ENCODE results near the gene HACD2. TPM values are rescaled to one million over a fixed set of nuclear protein-coding genes. Genes with fewer than 3 reads are reported as not detected.

HACD2 gene
- total RNA-seq, 2 experiments from 2014 or later = 12.1 to 13.3 TPM

DNA sequence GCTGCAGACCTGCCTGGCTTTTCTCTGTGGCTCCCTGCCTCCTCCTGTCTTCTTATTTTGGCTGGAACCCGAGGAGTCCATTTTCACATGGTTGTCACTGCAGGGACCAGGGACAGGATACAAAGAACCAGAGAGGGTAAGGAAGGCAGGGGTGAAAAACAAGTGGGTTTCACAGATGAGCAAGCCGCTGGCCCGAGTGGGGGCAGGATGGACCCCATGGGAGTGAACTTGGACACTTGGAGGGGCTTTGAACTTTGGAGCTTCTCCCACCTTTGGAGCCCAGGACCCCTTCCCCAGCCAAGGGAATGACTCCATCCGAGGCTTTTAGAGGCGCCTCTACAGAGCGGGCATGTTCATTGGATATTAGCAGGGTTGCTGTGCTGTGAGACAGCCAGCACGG lies 109.1 kb downstream of the HACD2 start:
- Mint-ChIP-seq H3K36me3 (ENCODE audit: low read depth) (no peaks in the 10 kb centered on the region), H3K27me3 (peaks cover 24% of the 10 kb centered on the region), H3K9me3 (no peaks in the 10 kb centered on the region), H3K27ac (no peak overlapping the region), H3K4me1 (ENCODE audit: low read depth) (no peaks in the 10 kb centered on the region), H3K4me3 (no peak overlapping the region)
- no peaks in the 10 kb centered on the region for H3K36me3 ChIP-seq (ENCODE audit: insufficient read depth, low read length)
- H3K4me1 ChIP-seq (ENCODE audit: insufficient read depth, low read length) = no peaks in the 10 kb centered on the region
- no peak overlapping the region for H3K27ac ChIP-seq (ENCODE audit: low read depth in 1 of 2, low read length in 2 of 2)
- DNase-seq (no peak), ATAC-seq (ENCODE audit: poor library complexity) (no peak)
- CTCF ChIA-PET = no interaction called here
- TF ChIP-seq, protein P1, sequence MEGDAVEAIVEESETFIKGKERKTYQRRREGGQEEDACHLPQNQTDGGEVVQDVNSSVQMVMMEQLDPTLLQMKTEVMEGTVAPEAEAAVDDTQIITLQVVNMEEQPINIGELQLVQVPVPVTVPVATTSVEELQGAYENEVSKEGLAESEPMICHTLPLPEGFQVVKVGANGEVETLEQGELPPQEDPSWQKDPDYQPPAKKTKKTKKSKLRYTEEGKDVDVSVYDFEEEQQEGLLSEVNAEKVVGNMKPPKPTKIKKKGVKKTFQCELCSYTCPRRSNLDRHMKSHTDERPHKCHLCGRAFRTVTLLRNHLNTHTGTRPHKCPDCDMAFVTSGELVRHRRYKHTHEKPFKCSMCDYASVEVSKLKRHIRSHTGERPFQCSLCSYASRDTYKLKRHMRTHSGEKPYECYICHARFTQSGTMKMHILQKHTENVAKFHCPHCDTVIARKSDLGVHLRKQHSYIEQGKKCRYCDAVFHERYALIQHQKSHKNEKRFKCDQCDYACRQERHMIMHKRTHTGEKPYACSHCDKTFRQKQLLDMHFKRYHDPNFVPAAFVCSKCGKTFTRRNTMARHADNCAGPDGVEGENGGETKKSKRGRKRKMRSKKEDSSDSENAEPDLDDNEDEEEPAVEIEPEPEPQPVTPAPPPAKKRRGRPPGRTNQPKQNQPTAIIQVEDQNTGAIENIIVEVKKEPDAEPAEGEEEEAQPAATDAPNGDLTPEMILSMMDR (IDR thresholded peaks at IDR 0.05) = no peak
- POLR2A ChIA-PET = no interaction called here
- peaks cover 0 to 5% of the 10 kb centered on the region in 2 experiments for H3K27me3 ChIP-seq (ENCODE audit: control insufficient read depth in 1 of 2, insufficient read depth in 2 of 2, low read length in 2 of 2)
- intact Hi-C loops (cut with DNase I, micrococcal nuclease) = no loop called here
- H3K9me3 ChIP-seq (ENCODE audit: control insufficient read depth in 1 of 2, insufficient read depth in 1 of 2, low read length in 2 of 2) = no peaks in the 10 kb centered on the region
- no peak overlapping the region for H3K4me3 ChIP-seq (ENCODE audit: low read length)

DNA sequence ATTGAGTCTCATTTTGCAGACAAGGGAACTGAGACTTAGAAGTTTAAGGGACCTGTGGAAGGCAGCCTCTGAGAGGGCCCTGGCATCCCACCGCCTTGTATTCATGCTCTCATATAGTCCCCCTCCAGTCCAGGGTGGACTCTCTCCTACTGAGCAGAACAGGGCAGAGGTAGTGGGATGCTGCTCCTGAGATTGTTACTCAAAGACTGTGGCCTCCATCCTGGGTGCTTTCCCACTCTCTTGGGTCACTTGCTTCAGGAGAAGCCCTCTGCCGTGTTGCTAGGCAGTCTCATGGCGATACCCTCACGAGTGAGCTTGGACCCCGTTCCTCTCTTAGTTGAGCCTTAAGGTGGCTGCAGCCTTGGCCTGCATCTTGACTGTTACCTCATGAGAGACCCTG lies 113.7 kb downstream of the HACD2 start:
- H3K36me3 Mint-ChIP-seq (ENCODE audit: low read depth) = no peaks in the 10 kb centered on the region
- ChIA-PET CTCF (no interaction called here), POLR2A (no interaction called here)
- DNase-seq = no peak
- H3K27me3 Mint-ChIP-seq = peaks cover 11% of the 10 kb centered on the region
- no peaks in the 10 kb centered on the region for H3K4me1 ChIP-seq (ENCODE audit: insufficient read depth, low read length)
- H3K9me3 ChIP-seq (ENCODE audit: control insufficient read depth in 1 of 2, insufficient read depth in 1 of 2, low read length in 2 of 2) = no peaks in the 10 kb centered on the region
- H3K27ac ChIP-seq (ENCODE audit: low read depth in 1 of 2, low read length in 2 of 2) = no peak overlapping the region
- H3K27me3 ChIP-seq (ENCODE audit: control insufficient read depth in 1 of 2, insufficient read depth in 2 of 2, low read length in 2 of 2) = peaks cover 0 to 3% of the 10 kb centered on the region in 2 experiments
- H3K9me3 Mint-ChIP-seq = no peaks in the 10 kb centered on the region
- H3K27ac Mint-ChIP-seq = no peak overlapping the region
- H3K36me3 ChIP-seq (ENCODE audit: insufficient read depth, low read length) = no peaks in the 10 kb centered on the region
- no peak overlapping the region for H3K4me3 Mint-ChIP-seq
- TF ChIP-seq, protein P1 (IDR thresholded peaks at IDR 0.05) = no peak
- intact Hi-C loops (cut with DNase I, micrococcal nuclease) = no loop called here
- H3K4me3 ChIP-seq (ENCODE audit: low read length) = no peak overlapping the region
- ATAC-seq (ENCODE audit: poor library complexity) = no peak
- no peaks in the 10 kb centered on the region for H3K4me1 Mint-ChIP-seq (ENCODE audit: low read depth)

DNA sequence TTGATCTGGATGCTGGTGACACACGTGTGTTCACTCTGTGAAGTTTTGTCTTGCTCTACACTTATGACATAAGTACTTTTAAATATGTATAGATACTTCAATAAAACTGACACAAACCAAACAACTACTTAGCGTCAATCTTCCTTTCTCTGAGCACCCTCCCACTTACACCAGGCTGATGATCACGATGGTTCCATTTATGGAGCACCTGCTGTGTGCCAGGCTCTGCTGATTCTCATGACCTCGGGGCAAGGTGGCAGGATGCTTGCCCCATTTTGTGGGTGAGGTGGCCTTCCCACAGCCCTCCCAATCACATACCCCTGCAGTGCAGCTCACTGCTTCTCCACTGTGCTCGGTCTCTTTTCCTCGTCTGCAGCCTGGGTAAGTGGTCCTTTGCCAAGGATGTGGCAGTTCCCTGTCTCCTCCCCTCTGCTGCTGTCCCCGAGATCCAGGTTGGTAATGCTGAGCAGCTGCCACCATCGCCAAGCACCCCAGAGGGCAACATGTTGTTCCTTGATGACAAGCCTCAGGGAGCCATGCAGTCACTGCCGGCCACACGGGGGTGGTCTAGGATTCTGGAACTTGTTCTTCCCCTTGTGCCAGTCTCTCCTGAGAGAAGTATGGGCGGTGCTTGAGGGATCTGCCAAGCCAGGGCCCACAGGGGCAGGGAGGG lies 115.4 kb downstream of the HACD2 start:
- ATAC-seq (ENCODE audit: poor library complexity) = no peak
- CTCF ChIA-PET = no interaction called here

More for the DNA sequence above, 115.4 kb downstream of the HACD2 start:
- Mint-ChIP-seq H3K36me3 (ENCODE audit: low read depth) (no peaks in the 10 kb centered on the region), H3K27me3 (peaks cover 16% of the 10 kb centered on the region), H3K9me3 (no peaks in the 10 kb centered on the region), H3K27ac (no peak overlapping the region), H3K4me1 (ENCODE audit: low read depth) (no peaks in the 10 kb centered on the region), H3K4me3 (no peak overlapping the region)
- Histone ChIP-seq H3K27ac (ENCODE audit: low read depth in 1 of 2, low read length in 2 of 2) (no peak overlapping the region), H3K36me3 (ENCODE audit: insufficient read depth, low read length) (no peaks in the 10 kb centered on the region), H3K9me3 (ENCODE audit: control insufficient read depth in 1 of 2, insufficient read depth in 1 of 2, low read length in 2 of 2) (no peaks in the 10 kb centered on the region), H3K4me1 (ENCODE audit: insufficient read depth, low read length) (no peaks in the 10 kb centered on the region), H3K27me3 (ENCODE audit: control insufficient read depth in 1 of 2, insufficient read depth in 2 of 2, low read length in 2 of 2) (peaks cover 0 to 3% of the 10 kb centered on the region in 2 experiments), H3K4me3 (ENCODE audit: low read length) (no peak overlapping the region)
- POLR2A ChIA-PET = no interaction called here
- TF ChIP-seq, protein P1 (IDR thresholded peaks at IDR 0.05) = no peak
- intact Hi-C loops (cut with DNase I, micrococcal nuclease) = no loop called here
- no peak for DNase-seq

Measured in CD4-positive, alpha-beta T cell (primary cell).